Thoracic aorta (tissue), 2 donors: ENCODE data around the gene COL28A1. TPM values are rescaled to one million over a fixed set of nuclear protein-coding genes. Genes with fewer than 3 reads are reported as not detected.

Source experiments
- ATAC-seq: fragments of 150-250 bp; one replicate; pipeline ENCODE4 v1.8.0; 2017; ENCODE audit warnings: low read depth; ENCODE audit not compliant: insufficient number of reproducible peaks, low FRiP score
- DNase-seq: peaks from one replicate; pipeline ENCODE4 v3.0.0-alpha.2; 2020; ENCODE audit warnings: low spot score
- H3K27ac ChIP-seq, 2 donors: fragments of 200-600 bp; sonication (generic); 1 replicate in 1 of 2; 2 replicates in 1 of 2; pipeline ENCODE4 v1.5.1; 2016; ENCODE audit warnings: mild to moderate bottlenecking in 2 of 2, moderate library complexity in 2 of 2
- H3K27me3 ChIP-seq: fragments of 200-600 bp; sonication (generic); replicated peaks from 2 replicates; pipeline ENCODE4 v1.6.0; 2016; ENCODE audit warnings: mild to moderate bottlenecking; ENCODE audit not compliant: insufficient read depth
- H3K36me3 ChIP-seq: fragments of 200-600 bp; sonication (generic); one replicate; pipeline ENCODE4 v1.5.1; 2016
- H3K4me1 ChIP-seq, 2 donors: fragments of 200-600 bp; sonication (generic); 1 replicate in 1 of 2; 2 replicates in 1 of 2; pipeline versions ENCODE4 v1.5.1 to v1.6.0; 2016; ENCODE audit warnings: low read depth in 2 of 2, mild to moderate bottlenecking in 1 of 2; ENCODE audit not compliant: control insufficient read depth in 1 of 2
- H3K4me3 ChIP-seq: fragments of 200-600 bp; sonication (generic); 2 replicates; pipeline ENCODE4 v1.5.1; 2016; ENCODE audit warnings: mild to moderate bottlenecking
- H3K9me3 ChIP-seq: fragments of 200-600 bp; sonication (generic); 2 replicates; pipeline ENCODE4 v1.5.1; 2016
- CTCF ChIP-seq: fragments of 200-600 bp; sonication (generic); IDR thresholded peaks from one replicate; pipeline ENCODE4 v1.5.1; 2019; ENCODE audit warnings: antibody characterized with exemption
- total RNA-seq, 2 donors: library from RNA; depleted of rRNA; stranded (reverse); fragments of >200 nt; gene quantifications; one replicate each; pipeline versions ENCODE4 v1.1.0 to v1.2.3, GENCODE V29; 2016

COL28A1 gene
- total RNA-seq, 2 donors from 2014 or later: 2.4 to 3.0 TPM

GRCh38 chr7:7331523-7331922 is 204.2 kb downstream of the COL28A1 start:
- H3K27ac ChIP-seq: no peak overlapping the region
- H3K4me1 ChIP-seq: no peaks in the 10 kb centered on the region
- ATAC-seq (no peak), DNase-seq (no peak)
- no peaks in the 10 kb centered on the region for H3K27me3 ChIP-seq
- H3K4me3 ChIP-seq: no peak overlapping the region
- H3K9me3 ChIP-seq: no peaks in the 10 kb centered on the region
- no peak for TF ChIP-seq CTCF
- H3K36me3 ChIP-seq: no peaks in the 10 kb centered on the region

- H3K27me3 ChIP-seq: no peaks in the 10 kb centered on the region
- no peak for TF ChIP-seq CTCF
- ATAC-seq (no peak), DNase-seq (no peak)
- H3K36me3 ChIP-seq: no peaks in the 10 kb centered on the region
- no peak overlapping the region for H3K4me3 ChIP-seq
- no peaks in the 10 kb centered on the region for H3K4me1 ChIP-seq
- no peaks in the 10 kb centered on the region for H3K9me3 ChIP-seq
- no peak overlapping the region for H3K27ac ChIP-seq
Measured at GRCh38 chr7:7330997-7331396, 204.7 kb downstream of the COL28A1 start.

GRCh38 chr7:7329326-7329725 is 206.3 kb downstream of the COL28A1 start:
- H3K27me3 ChIP-seq: no peaks in the 10 kb centered on the region
- H3K36me3 ChIP-seq: no peaks in the 10 kb centered on the region
- H3K4me1 ChIP-seq: no peaks in the 10 kb centered on the region
- TF ChIP-seq CTCF: no peak
- no peak for ATAC-seq
- H3K9me3 ChIP-seq: no peaks in the 10 kb centered on the region
- H3K4me3 ChIP-seq: no peak overlapping the region
- no peak for DNase-seq
- no peak overlapping the region for H3K27ac ChIP-seq

- Histone ChIP-seq H3K36me3 (no peaks in the 10 kb centered on the region), H3K27me3 (no peaks in the 10 kb centered on the region)
- TF ChIP-seq CTCF: no peak
Measured at GRCh38 chr7:7327423-7327822, 208.2 kb downstream of the COL28A1 start.

GRCh38 chr7:7324698-7325097 is 211.0 kb downstream of the COL28A1 start:
- Histone ChIP-seq H3K9me3 (no peaks in the 10 kb centered on the region), H3K36me3 (no peaks in the 10 kb centered on the region), H3K4me3 (no peak overlapping the region), H3K4me1 (no peaks in the 10 kb centered on the region), H3K27ac (no peak overlapping the region), H3K27me3 (no peaks in the 10 kb centered on the region)
- DNase-seq (no peak), ATAC-seq (no peak)
- no peak for TF ChIP-seq CTCF

More at GRCh38 chr7:7327423-7327822, 208.2 kb downstream of the COL28A1 start:
- Histone ChIP-seq H3K4me1 (no peaks in the 10 kb centered on the region), H3K4me3 (no peak overlapping the region), H3K27ac (no peak overlapping the region), H3K9me3 (no peaks in the 10 kb centered on the region)
- ATAC-seq: no peak
- no peak for DNase-seq
